ENCODE results near the gene MDH2. TPM values are rescaled to one million over a fixed set of nuclear protein-coding genes. Genes with fewer than 3 reads are reported as not detected.
A peak's percentile ranks its signal among the peaks of the same experiment; 100 is the strongest.

The MDH2 gene
- total RNA-seq, 4 donors from 2014 or later = 89.3 to 121 (median 110) TPM

GRCh38 chr7:76064208-76064970 lies 16.5 kb downstream of the MDH2 start:
- no peak for DNase-seq (ENCODE audit: low spot score in 2 of 2)
- intact Hi-C loops (cut with DNase I; ENCODE audit: low total_unique reads) = no loop called here
- TF ChIP-seq, protein P1, sequence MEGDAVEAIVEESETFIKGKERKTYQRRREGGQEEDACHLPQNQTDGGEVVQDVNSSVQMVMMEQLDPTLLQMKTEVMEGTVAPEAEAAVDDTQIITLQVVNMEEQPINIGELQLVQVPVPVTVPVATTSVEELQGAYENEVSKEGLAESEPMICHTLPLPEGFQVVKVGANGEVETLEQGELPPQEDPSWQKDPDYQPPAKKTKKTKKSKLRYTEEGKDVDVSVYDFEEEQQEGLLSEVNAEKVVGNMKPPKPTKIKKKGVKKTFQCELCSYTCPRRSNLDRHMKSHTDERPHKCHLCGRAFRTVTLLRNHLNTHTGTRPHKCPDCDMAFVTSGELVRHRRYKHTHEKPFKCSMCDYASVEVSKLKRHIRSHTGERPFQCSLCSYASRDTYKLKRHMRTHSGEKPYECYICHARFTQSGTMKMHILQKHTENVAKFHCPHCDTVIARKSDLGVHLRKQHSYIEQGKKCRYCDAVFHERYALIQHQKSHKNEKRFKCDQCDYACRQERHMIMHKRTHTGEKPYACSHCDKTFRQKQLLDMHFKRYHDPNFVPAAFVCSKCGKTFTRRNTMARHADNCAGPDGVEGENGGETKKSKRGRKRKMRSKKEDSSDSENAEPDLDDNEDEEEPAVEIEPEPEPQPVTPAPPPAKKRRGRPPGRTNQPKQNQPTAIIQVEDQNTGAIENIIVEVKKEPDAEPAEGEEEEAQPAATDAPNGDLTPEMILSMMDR (IDR thresholded peaks at IDR 0.05) = no peak
- TF ChIP-seq POLR2A (IDR thresholded peaks at IDR 0.05) = no peak
- H3K4me3 ChIP-seq (ENCODE audit: low read depth, poor library complexity, severe bottlenecking) = no peak overlapping the region
- WGBS, 2 donors = 95 to 96% methylated on average over 24 of the region's 24 CpGs

DNA sequence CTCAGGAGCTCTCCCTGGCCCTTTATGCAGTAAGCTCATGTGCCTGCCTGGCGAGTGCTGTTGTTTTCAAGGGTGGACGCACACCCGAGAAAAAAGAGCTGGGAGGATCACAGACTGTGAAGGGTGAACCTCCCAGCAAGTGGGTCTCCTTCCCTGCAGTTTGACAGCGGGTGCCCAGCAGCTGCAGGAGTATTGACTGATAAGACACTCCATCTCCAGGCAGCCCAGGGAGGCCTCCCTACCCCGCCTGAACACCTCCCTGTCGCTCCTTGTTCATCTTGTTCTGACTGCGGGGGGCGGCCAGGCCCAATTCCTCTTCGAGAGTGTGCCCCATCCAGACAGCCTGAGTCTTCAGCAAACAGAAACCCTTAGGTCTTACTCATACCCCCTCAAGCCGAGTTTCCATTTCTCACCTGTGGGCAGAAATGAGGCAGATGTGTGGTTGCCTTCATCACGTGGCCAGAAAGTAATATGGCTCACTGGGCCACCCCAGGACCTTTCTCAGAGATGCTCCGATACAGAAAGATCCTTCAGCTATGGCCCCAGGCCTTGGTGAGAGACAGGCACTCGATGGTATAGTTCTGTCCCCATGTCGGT lies 17.2 kb downstream of the MDH2 start:
- no peak overlapping the region for H3K4me3 ChIP-seq (ENCODE audit: low read depth, poor library complexity, severe bottlenecking)
- WGBS, 2 donors = 91 to 95% methylated on average over 14 of the region's 14 CpGs
- DNase-seq (ENCODE audit: low spot score in 2 of 2) = no peak
- TF ChIP-seq, protein P1 (IDR thresholded peaks at IDR 0.05) = no peak
- no peak for TF ChIP-seq POLR2A (IDR thresholded peaks at IDR 0.05)
- intact Hi-C loops (cut with DNase I; ENCODE audit: low total_unique reads) = no loop called here

DNA sequence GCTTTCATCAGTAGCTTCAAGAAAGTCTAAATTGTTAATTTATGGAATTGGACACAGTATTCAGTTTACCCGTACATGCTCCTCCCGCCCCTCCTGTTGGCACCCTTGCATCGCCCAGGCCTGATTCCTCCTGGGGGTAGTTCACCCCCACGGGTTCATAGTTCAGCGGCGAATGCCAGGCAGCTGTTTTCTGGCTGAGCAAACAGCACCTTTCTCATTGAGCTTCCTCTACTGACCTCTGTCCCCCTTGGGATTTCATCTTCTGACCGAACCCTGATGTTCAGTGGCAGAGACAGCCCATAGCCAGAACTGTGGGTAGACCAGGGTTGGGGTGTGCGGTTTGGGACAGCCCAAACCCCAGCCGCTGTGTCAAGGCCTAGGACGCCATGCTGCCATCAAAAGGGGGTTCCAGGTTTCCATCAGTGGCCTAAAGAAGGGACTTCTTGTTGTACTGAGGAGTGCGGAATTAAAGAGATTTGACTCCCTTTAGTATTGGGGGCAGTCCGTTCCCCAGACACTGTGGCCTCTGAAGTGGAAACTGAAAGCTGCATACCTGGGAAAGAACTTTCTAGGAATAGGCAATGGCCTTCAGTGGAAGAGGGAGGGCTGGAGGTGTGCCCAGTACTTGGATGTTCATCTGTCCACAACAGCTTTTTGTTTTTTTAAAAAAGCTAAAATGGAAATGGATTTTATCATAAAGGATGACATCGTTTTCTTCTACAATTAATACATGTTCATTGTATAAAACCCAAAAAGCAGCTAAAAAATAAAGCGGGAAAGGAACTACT lies 19.0 kb downstream of the MDH2 start:
- intact Hi-C loops (cut with DNase I; ENCODE audit: low total_unique reads) = no loop called here
- TF ChIP-seq POLR2A (IDR thresholded peaks at IDR 0.05) = no peak
- TF ChIP-seq, protein P1 (IDR thresholded peaks at IDR 0.05) = no peak
- WGBS, 2 donors = 90 to 92% methylated on average over 14 of the region's 14 CpGs
- no peak overlapping the region for H3K4me3 ChIP-seq (ENCODE audit: low read depth, poor library complexity, severe bottlenecking)
- no peak for DNase-seq (ENCODE audit: low spot score in 2 of 2)

DNA sequence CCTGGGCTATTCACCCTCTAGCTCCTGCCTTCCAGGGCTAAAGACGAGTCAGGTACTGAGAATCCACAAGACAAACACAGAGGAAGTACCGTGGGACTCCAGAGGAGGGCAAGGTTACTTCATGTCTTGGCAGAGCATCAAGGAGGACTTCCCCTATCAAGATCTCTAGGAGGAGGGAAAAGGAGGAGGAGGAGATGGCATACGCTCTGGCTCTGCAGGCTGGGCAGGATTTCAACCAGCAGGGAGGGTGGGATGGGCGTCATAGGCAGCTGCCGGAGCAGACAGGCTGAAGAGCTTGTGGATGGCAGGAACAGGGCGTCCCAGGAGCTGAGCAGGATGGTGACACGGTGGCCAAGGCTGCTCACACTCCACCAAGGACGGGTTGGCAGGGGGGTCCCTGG lies 21.3 kb downstream of the MDH2 start:
- peak in 1 of 2 donors; percentile 66 for DNase-seq (ENCODE audit: low spot score in 2 of 2)
- intact Hi-C loops (cut with DNase I; ENCODE audit: low total_unique reads) = no loop called here
- 16 to 17% methylated on average over 8 of the region's 8 CpGs for WGBS, 2 donors
- TF ChIP-seq, protein P1 (IDR thresholded peaks at IDR 0.05) = no peak
- TF ChIP-seq POLR2A (IDR thresholded peaks at IDR 0.05) = no peak
- no peak overlapping the region for H3K4me3 ChIP-seq (ENCODE audit: low read depth, poor library complexity, severe bottlenecking)

GRCh38 chr7:76071316-76072242 lies 23.7 kb downstream of the MDH2 start:
- intact Hi-C loops (cut with DNase I; ENCODE audit: low total_unique reads) = no loop called here
- no peak for DNase-seq (ENCODE audit: low spot score in 2 of 2)
- WGBS, 2 donors = 70 to 76% methylated on average over 44 to 47 of the region's 47 CpGs
- H3K4me3 ChIP-seq (ENCODE audit: low read depth, poor library complexity, severe bottlenecking) = no peak overlapping the region
- TF ChIP-seq POLR2A (IDR thresholded peaks at IDR 0.05) = no peak
- TF ChIP-seq, protein P1 (IDR thresholded peaks at IDR 0.05) = no peak
